Trophoblast cell (in vitro differentiated cells and primary cell): ENCODE results near the gene COL4A6.

Experiments
- DNase-seq, 2 donors: peaks; one replicate each; pipeline ENCODE4 v3.0.0-alpha.2; 2016
- H2AFZ ChIP-seq: 2 replicates; pipeline ENCODE4 v1.6.1; 2013; ENCODE audit warnings: low read length, moderate library complexity, mild to moderate bottlenecking; ENCODE audit not compliant: insufficient read depth, poor library complexity
- H2AK5ac ChIP-seq: 2 replicates; pipeline ENCODE4 v1.6.1; 2013; ENCODE audit warnings: mild to moderate bottlenecking, low read length
- H2BK120ac ChIP-seq: 2 replicates; pipeline ENCODE4 v1.6.1; 2013; ENCODE audit warnings: low read length, mild to moderate bottlenecking, moderate library complexity; ENCODE audit not compliant: insufficient read depth, poor library complexity
- H2BK12ac ChIP-seq: 2 replicates; pipeline ENCODE4 v1.6.1; 2013; ENCODE audit warnings: mild to moderate bottlenecking, low read length, moderate library complexity
- H2BK5ac ChIP-seq: 2 replicates; pipeline ENCODE4 v1.6.1; 2013; ENCODE audit warnings: low read length, low read depth, moderate library complexity, mild to moderate bottlenecking; ENCODE audit not compliant: poor library complexity
- H3K14ac ChIP-seq: 2 replicates; pipeline ENCODE4 v1.6.1; 2013; ENCODE audit warnings: mild to moderate bottlenecking, low read length
- H3K18ac ChIP-seq: 2 replicates; pipeline ENCODE4 v1.6.1; 2013; ENCODE audit warnings: mild to moderate bottlenecking, low read length
- H3K23ac ChIP-seq: 2 replicates; pipeline ENCODE4 v1.6.1; 2013; ENCODE audit warnings: low read length
- H3K27ac ChIP-seq: 2 replicates; pipeline ENCODE4 v1.5.1; 2013; ENCODE audit warnings: low read depth, mild to moderate bottlenecking, inconsistent platforms, low read length, moderate library complexity
- H3K27me3 ChIP-seq: 2 replicates; pipeline ENCODE4 v1.6.1; 2013; ENCODE audit warnings: inconsistent platforms, mild to moderate bottlenecking, low read length, moderate library complexity; ENCODE audit not compliant: insufficient read depth
- H3K36me3 ChIP-seq, 2 experiments: 1 replicate in 1 of 2; 2 replicates in 1 of 2; pipeline ENCODE4 v1.6.1; 2013; ENCODE audit warnings: low read length in 2 of 2, mild to moderate bottlenecking in 2 of 2, moderate library complexity in 1 of 2; ENCODE audit not compliant: insufficient read depth in 2 of 2, control insufficient read depth in 1 of 2
- H3K4ac ChIP-seq: 2 replicates; pipeline ENCODE4 v1.6.1; 2013; ENCODE audit warnings: low read depth, mild to moderate bottlenecking, low read length, moderate library complexity
- H3K4me1 ChIP-seq, 2 experiments: 1 replicate in 1 of 2; 2 replicates in 1 of 2; pipeline ENCODE4 v1.6.1; 2013; ENCODE audit warnings: low read length in 2 of 2, mild to moderate bottlenecking in 2 of 2, moderate library complexity in 1 of 2; ENCODE audit not compliant: insufficient read depth in 2 of 2, control insufficient read depth in 1 of 2
- H3K4me2 ChIP-seq: 2 replicates; pipeline ENCODE4 v1.6.1; 2013; ENCODE audit warnings: inconsistent platforms, mild to moderate bottlenecking, low read length, moderate library complexity
- H3K4me3 ChIP-seq: 2 replicates; pipeline ENCODE4 v1.5.1; 2013; ENCODE audit warnings: mild to moderate bottlenecking, low read depth, low read length, inconsistent platforms
- H3K79me1 ChIP-seq: one replicate; pipeline ENCODE4 v1.6.1; 2013; ENCODE audit warnings: low read length
- H3K79me2 ChIP-seq: 2 replicates; pipeline ENCODE4 v1.6.1; 2013; ENCODE audit warnings: low read length, mild to moderate bottlenecking; ENCODE audit not compliant: control insufficient read depth, insufficient read depth, poor library complexity
- H3K9ac ChIP-seq: 2 replicates; pipeline ENCODE4 v1.6.1; 2013; ENCODE audit warnings: mild to moderate bottlenecking, low read length
- H3K9me3 ChIP-seq: 2 replicates; pipeline ENCODE4 v1.6.1; 2013; ENCODE audit warnings: low read depth, mild to moderate bottlenecking, control low read depth, inconsistent platforms, low read length; ENCODE audit not compliant: insufficient read depth
- H4K12ac ChIP-seq: 2 replicates; pipeline ENCODE4 v1.6.1; 2013; ENCODE audit warnings: low read depth, mild to moderate bottlenecking, low read length, moderate library complexity
- H4K8ac ChIP-seq: 2 replicates; pipeline ENCODE4 v1.6.1; 2013; ENCODE audit warnings: low read depth, mild to moderate bottlenecking, low read length, moderate library complexity
- H4K91ac ChIP-seq: one replicate; pipeline ENCODE4 v1.6.1; 2013; ENCODE audit warnings: low read depth, mild to moderate bottlenecking, low read length, moderate library complexity
- WGBS: extraction: QIAGEN DNeasy Blood & Tissue Kit; methylation state at CpG from one replicate; pipeline ENCODE4 v1.1.7; 2013; ENCODE audit warnings: missing lambda C conversion rate; ENCODE audit not compliant: insufficient read length, insufficient coverage; ENCODE audit errors: extremely low coverage; 5-methylcytosine and 5-hydroxymethylcytosine counted together

Gene COL4A6

GRCh38 chrX:108254636-108255035 lies 183.6 kb downstream of the COL4A6 start:
- Histone ChIP-seq H3K79me1 (no peaks in the 10 kb centered on the region), H4K91ac (no peak overlapping the region), H3K14ac (no peak overlapping the region), H3K4me1 (peaks cover 1 to 3% of the 10 kb centered on the region in 2 experiments), H3K4me2 (no peak overlapping the region), H2BK12ac (no peak overlapping the region), H3K9me3 (no peaks in the 10 kb centered on the region), H2AFZ (no peak overlapping the region), H3K23ac (no peak overlapping the region), H3K27me3 (no peaks in the 10 kb centered on the region), H3K18ac (no peak overlapping the region), H4K8ac (no peak overlapping the region), H3K9ac (no peak overlapping the region), H3K79me2 (no peaks in the 10 kb centered on the region), H2BK120ac (no peak overlapping the region), H2AK5ac (no peak overlapping the region), H2BK5ac (no peak overlapping the region), H3K27ac (no peak overlapping the region), H3K36me3 (no peaks in the 10 kb centered on the region), H3K4me3 (no peak overlapping the region), H4K12ac (no peak overlapping the region), H3K4ac (no peak overlapping the region)
- no peak for DNase-seq

GRCh38 chrX:108250654-108251579 lies 187.3 kb downstream of the COL4A6 start:
- DNase-seq, result no peak
- Histone ChIP-seq H3K4me2 (no peak overlapping the region), H2AK5ac (no peak overlapping the region), H2BK5ac (no peak overlapping the region), H3K4me1 (peaks cover 1 to 3% of the 10 kb centered on the region in 2 experiments), H4K91ac (no peak overlapping the region), H2BK12ac (no peak overlapping the region), H3K14ac (no peak overlapping the region), H4K12ac (no peak overlapping the region), H3K36me3 (no peaks in the 10 kb centered on the region), H3K9ac (no peak overlapping the region), H3K27me3 (no peaks in the 10 kb centered on the region), H3K4me3 (no peak overlapping the region), H3K4ac (no peak overlapping the region), H3K23ac (no peak overlapping the region), H2AFZ (no peak overlapping the region), H2BK120ac (no peak overlapping the region), H3K79me2 (no peaks in the 10 kb centered on the region), H4K8ac (no peak overlapping the region), H3K9me3 (no peaks in the 10 kb centered on the region), H3K79me1 (no peaks in the 10 kb centered on the region), H3K18ac (no peak overlapping the region), H3K27ac (no peak overlapping the region)
- no CpG with 5 or more reads among the region's 5 CpGs for WGBS

GRCh38 chrX:108246304-108246954 lies 191.8 kb downstream of the COL4A6 start:
- DNase-seq, result no peak
- no peak overlapping the region for H2AFZ ChIP-seq
- no peak overlapping the region for H3K4me3 ChIP-seq
- H3K4me1 ChIP-seq, result peaks cover 0 to 3% of the 10 kb centered on the region in 2 experiments
- H3K18ac ChIP-seq, result no peak overlapping the region
- H4K91ac ChIP-seq, result no peak overlapping the region
- no peak overlapping the region for H3K4ac ChIP-seq
- no peak overlapping the region for H4K8ac ChIP-seq
- WGBS, result no CpG with 5 or more reads among the region's 3 CpGs
- no peak overlapping the region for H3K4me2 ChIP-seq
- no peaks in the 10 kb centered on the region for H3K79me2 ChIP-seq
- no peak overlapping the region for H3K9ac ChIP-seq
- H3K36me3 ChIP-seq, result no peaks in the 10 kb centered on the region
- no peak overlapping the region for H2BK12ac ChIP-seq
- H3K9me3 ChIP-seq, result no peaks in the 10 kb centered on the region
- no peak overlapping the region for H3K14ac ChIP-seq
- no peak overlapping the region for H2BK5ac ChIP-seq
- H2AK5ac ChIP-seq, result no peak overlapping the region
- H2BK120ac ChIP-seq, result no peak overlapping the region
- H3K23ac ChIP-seq, result no peak overlapping the region
- H3K27me3 ChIP-seq, result no peaks in the 10 kb centered on the region
- no peak overlapping the region for H4K12ac ChIP-seq
- H3K27ac ChIP-seq, result no peak overlapping the region
- H3K79me1 ChIP-seq, result no peaks in the 10 kb centered on the region

- H2BK12ac ChIP-seq, result no peak overlapping the region
- no CpG with 5 or more reads among the region's 6 CpGs for WGBS
- no peak overlapping the region for H3K4me2 ChIP-seq
- no peak overlapping the region for H3K4me3 ChIP-seq
- no peak overlapping the region for H2BK120ac ChIP-seq
- no peak overlapping the region for H3K18ac ChIP-seq
- no peak for DNase-seq
- H3K27me3 ChIP-seq, result no peaks in the 10 kb centered on the region
- no peak overlapping the region for H3K9ac ChIP-seq
- H3K27ac ChIP-seq, result no peak overlapping the region
- H2AK5ac ChIP-seq, result no peak overlapping the region
- H4K8ac ChIP-seq, result no peak overlapping the region
- H2BK5ac ChIP-seq, result no peak overlapping the region
- H4K12ac ChIP-seq, result no peak overlapping the region
- peaks cover 0 to 2% of the 10 kb centered on the region in 2 experiments for H3K4me1 ChIP-seq
- no peaks in the 10 kb centered on the region for H3K79me2 ChIP-seq
- H3K23ac ChIP-seq, result no peak overlapping the region
- no peaks in the 10 kb centered on the region for H3K79me1 ChIP-seq
- H3K9me3 ChIP-seq, result no peaks in the 10 kb centered on the region
- no peak overlapping the region for H4K91ac ChIP-seq
- no peak overlapping the region for H3K14ac ChIP-seq
- no peak overlapping the region for H2AFZ ChIP-seq
- H3K4ac ChIP-seq, result no peak overlapping the region
- H3K36me3 ChIP-seq, result no peaks in the 10 kb centered on the region
These were observed 192.8 kb downstream of the COL4A6 start for GRCh38 chrX:108245462-108245861.
